OCI-LY7 (cell line): ENCODE data around the gene SLC32A1. TPM values are rescaled to one million over a fixed set of nuclear protein-coding genes. Genes with fewer than 3 reads are reported as not detected.
A peak's percentile ranks its signal among the peaks of the same experiment; 100 is the strongest.

Source experiments
- BruUV-seq: library from RNA; stranded (reverse); fragments of 400-500 nt; replicated peaks from 2 replicates; lab custom pipeline; 2021; lab: Mats Ljungman, UMichigan
- CTCF ChIA-PET: fragments of 300-600 bp; sonication (Branson Sonifier 250); formaldehyde crosslinking; loops from one replicate; lab custom pipeline; 2022; ENCODE audit warnings: antibody characterized with exemption; ENCODE audit not compliant: unreplicated experiment; lab: Charles Lee
- POLR2A ChIA-PET: fragments of 300-600 bp; sonication (Branson Sonifier 250); formaldehyde crosslinking; loops from one replicate; lab custom pipeline; 2022; ENCODE audit warnings: antibody characterized with exemption; lab: Charles Lee
- DNase-seq: peaks from one replicate; pipeline ENCODE4 v3.0.0-alpha.2; 2015; ENCODE audit warnings: low spot score
- H2AFZ ChIP-seq: fragments of 200-600 bp; sonication (generic), shearing (Covaris generic); 2 replicates; pipeline ENCODE4 v1.6.1; 2014; ENCODE audit warnings: mild to moderate bottlenecking, antibody characterized with exemption, low read length, moderate library complexity
- H3K27ac ChIP-seq: fragments of 200-600 bp; sonication (generic); 2 replicates; pipeline ENCODE4 v1.5.1; 2014; ENCODE audit warnings: mixed run types, low read depth, mild to moderate bottlenecking, moderate library complexity, low read length, inconsistent platforms; ENCODE audit not compliant: poor library complexity, severe bottlenecking
- H3K36me3 ChIP-seq: fragments of 200-600 bp; sonication (generic); 2 replicates; pipeline ENCODE4 v1.6.1; 2014; ENCODE audit warnings: mild to moderate bottlenecking, antibody characterized with exemption, low read length, moderate library complexity, mixed read lengths; ENCODE audit not compliant: insufficient read depth
- H3K4me1 ChIP-seq: fragments of 200-600 bp; sonication (generic); 2 replicates; pipeline ENCODE4 v1.5.1; 2014; ENCODE audit warnings: mild to moderate bottlenecking, low read length; ENCODE audit not compliant: insufficient read depth, poor library complexity, severe bottlenecking
- H3K4me2 ChIP-seq: fragments of 200-600 bp; sonication (generic); 2 replicates; pipeline ENCODE4 v1.6.1; 2014; ENCODE audit warnings: mild to moderate bottlenecking, low read length
- H3K4me3 ChIP-seq: fragments of 200-600 bp; sonication (generic); 2 replicates; pipeline ENCODE4 v1.5.1; 2014; ENCODE audit warnings: mild to moderate bottlenecking, low read depth, low read length; ENCODE audit not compliant: poor library complexity, severe bottlenecking
- H3K79me2 ChIP-seq: fragments of 200-600 bp; sonication (generic); 2 replicates; pipeline ENCODE4 v1.6.1; 2016; ENCODE audit warnings: low read depth, mild to moderate bottlenecking, low read length, moderate library complexity, mixed read lengths; ENCODE audit not compliant: insufficient read depth
- H3K9me2 ChIP-seq: fragments of 200-600 bp; sonication (generic); 2 replicates; pipeline ENCODE4 v1.6.1; 2016; ENCODE audit warnings: mild to moderate bottlenecking, low read length, mixed read lengths; ENCODE audit not compliant: insufficient read depth
- H3K9me3 ChIP-seq: fragments of 200-600 bp; sonication (generic); 2 replicates; pipeline ENCODE4 v1.6.1; 2014; ENCODE audit warnings: mild to moderate bottlenecking, mixed run types, low read length, mixed read lengths
- H4K20me1 ChIP-seq: fragments of 200-600 bp; sonication (generic); 2 replicates; pipeline ENCODE4 v1.6.1; 2014; ENCODE audit warnings: mild to moderate bottlenecking, antibody characterized with exemption, low read length, moderate library complexity, mixed read lengths; ENCODE audit not compliant: insufficient read depth
- CTCF ChIP-seq: fragments of 200-600 bp; sonication (generic); conservative IDR thresholded peaks from 2 replicates; pipeline ENCODE4 v1.5.1; 2014; ENCODE audit warnings: mild to moderate bottlenecking, antibody characterized with exemption, low read length, moderate library complexity, mixed read lengths
- EZH2phosphoT487 ChIP-seq: fragments of 200-600 bp; sonication (generic); IDR thresholded peaks from 2 replicates; pipeline ENCODE4 v1.6.1; 2018; ENCODE audit warnings: low read depth, borderline replicate concordance, mild to moderate bottlenecking, mixed run types, antibody characterized with exemption, low read length, moderate library complexity, mixed read lengths
- intact Hi-C: fragments of 100-400 bp; cut with micrococcal nuclease; formaldehyde crosslinking; loops from one replicate; pipeline ENCODE4 v1.10.0; 2022; ENCODE audit not compliant: unreplicated experiment
- total RNA-seq, 2 experiments: library from RNA; depleted of rRNA in 1 of 2; stranded (reverse); fragments of >200 nt in 1 of 2; shearing (Covaris generic) in 1 of 2; gene quantifications; 2 replicates each; pipeline ENCODE4 v1.2.3, GENCODE V29; 2014 to 2022

The SLC32A1 gene
- total RNA-seq, 2 experiments from 2014 or later: not detected

- DNase-seq: peak; percentile 33
- BruUV-seq: no TSS peak
- CTCF ChIA-PET: no interaction called here
These were observed 38.3 kb upstream of the SLC32A1 start for GRCh38 chr20:38685853-38686473.

GRCh38 chr20:38692436-38693411, 31.6 kb upstream of the SLC32A1 start:
- Histone ChIP-seq H3K36me3 (no peaks in the 10 kb centered on the region), H3K27ac (no peak overlapping the region), H3K9me2 (no peaks in the 10 kb centered on the region), H3K9me3 (no peaks in the 10 kb centered on the region), H3K4me1 (no peaks in the 10 kb centered on the region), H2AFZ (no peak overlapping the region), H3K79me2 (no peaks in the 10 kb centered on the region), H4K20me1 (no peaks in the 10 kb centered on the region), H3K4me3 (no peak overlapping the region), H3K4me2 (no peak overlapping the region)
- intact Hi-C loops: no loop called here
- DNase-seq: peak; percentile 60
- BruUV-seq: no TSS peak
- ChIA-PET POLR2A (no interaction called here), CTCF (no interaction called here)
- TF ChIP-seq CTCF (no peak), EZH2phosphoT487 (no peak)

More at GRCh38 chr20:38685853-38686473, 38.3 kb upstream of the SLC32A1 start:
- H3K27ac ChIP-seq: no peak overlapping the region
- no peaks in the 10 kb centered on the region for H3K36me3 ChIP-seq
- POLR2A ChIA-PET: interaction anchor here (1.1 kb wide), 1 partner anchor 9 kb away, joined by 3 read pairs; no protein-coding TSS in a partner anchor
- no peaks in the 10 kb centered on the region for H3K9me2 ChIP-seq
- H2AFZ ChIP-seq: no peak overlapping the region
- no peaks in the 10 kb centered on the region for H3K79me2 ChIP-seq
- no peak overlapping the region for H3K4me2 ChIP-seq
- no peak overlapping the region for H3K4me3 ChIP-seq
- no peaks in the 10 kb centered on the region for H3K9me3 ChIP-seq
- H3K4me1 ChIP-seq: no peaks in the 10 kb centered on the region
- no peaks in the 10 kb centered on the region for H4K20me1 ChIP-seq
- intact Hi-C loops: no loop called here
- TF ChIP-seq EZH2phosphoT487 (no peak), CTCF (no peak)
